LHCN-M2 (cell line): Measurements from ENCODE around the gene REXO4. TPM values are rescaled to one million over a fixed set of nuclear protein-coding genes. Genes with fewer than 3 reads are reported as not detected.
A peak's percentile ranks its signal among the peaks of the same experiment; 100 is the strongest.
"Not testable (repeated sequence)": the region's sequence is repeated elsewhere in the genome, so short reads cannot be mapped to it uniquely, and the experiment has no call there.

Source experiments
- DNase-seq: peaks from one replicate; pipeline ENCODE4 v3.0.0-alpha.2; 2012; ENCODE audit warnings: low read depth
- polyA plus RNA-seq: library from polyadenylated mRNA; unstranded; fragments of >200 nt; gene quantifications from one replicate; pipeline ENCODE4 v1.2.1, GENCODE V29; 2012; ENCODE audit warnings: missing spikeins
- total RNA-seq: library from RNA; depleted of rRNA; stranded (reverse); fragments of >200 nt; gene quantifications from 2 replicates; pipeline ENCODE4 v1.2.3, GENCODE V29; 2014; rRNA removed

Gene REXO4
- total RNA-seq, result 21.0 and 23.6 TPM in 2 replicates
- 21.1 TPM for polyA plus RNA-seq

- peak; percentile 89 for DNase-seq
Measured at GRCh38 chr9:133417541-133418461, at the start of gene REXO4. REXO4 (minus strand) TSS chr9:133418010; CDS start chr9:133417844, 166 bp downstream.

- no peak for DNase-seq
Measured at GRCh38 chr9:133467101-133467500, 49.3 kb upstream of the REXO4 start.

- no peak for DNase-seq
Measured at GRCh38 chr9:133465984-133466383, 48.2 kb upstream of the REXO4 start.

- no peak for DNase-seq
Measured at GRCh38 chr9:133464638-133465037, 46.8 kb upstream of the REXO4 start.

- no peak for DNase-seq
Measured at GRCh38 chr9:133463864-133464615, 46.2 kb upstream of the REXO4 start.

GRCh38 chr9:133463234-133463863 is 45.5 kb upstream of the REXO4 start:
- no peak for DNase-seq

- no peak for DNase-seq
Measured at GRCh38 chr9:133461975-133462374, 44.2 kb upstream of the REXO4 start.

GRCh38 chr9:133460405-133461175 is 42.8 kb upstream of the REXO4 start:
- DNase-seq, result no peak

- peak; percentile 85 for DNase-seq
Measured at GRCh38 chr9:133459476-133460404, 41.9 kb upstream of the REXO4 start, which contains the start of gene CACFD1. CACFD1 (plus strand) TSS chr9:133459978; CDS start chr9:133460067, 89 bp downstream.

GRCh38 chr9:133458643-133459312 is 41.0 kb upstream of the REXO4 start:
- DNase-seq, result no peak

- no peak for DNase-seq
Measured at GRCh38 chr9:133457748-133458147, 39.9 kb upstream of the REXO4 start.

GRCh38 chr9:133457233-133457632 is 39.4 kb upstream of the REXO4 start:
- DNase-seq, result no peak

GRCh38 chr9:133456409-133456808 is 38.6 kb upstream of the REXO4 start:
- no peak for DNase-seq

- no peak for DNase-seq
Measured at GRCh38 chr9:133455936-133456335, 38.1 kb upstream of the REXO4 start.

- no peak for DNase-seq
Measured at GRCh38 chr9:133454943-133455673, 37.3 kb upstream of the REXO4 start.

GRCh38 chr9:133454325-133454724 is 36.5 kb upstream of the REXO4 start:
- no peak for DNase-seq

GRCh38 chr9:133453651-133454050 is 35.8 kb upstream of the REXO4 start:
- no peak for DNase-seq

GRCh38 chr9:133452562-133452961 is 34.8 kb upstream of the REXO4 start:
- no peak for DNase-seq

- not testable (repeated sequence) for DNase-seq
Measured at GRCh38 chr9:133451865-133452264, 34.1 kb upstream of the REXO4 start.
